CD14-positive monocyte (primary cell): ENCODE measurements around the gene SSPN. TPM values are rescaled to one million over a fixed set of nuclear protein-coding genes. Genes with fewer than 3 reads are reported as not detected.

Source experiments
- DNase-seq, 3 donors: peaks; one replicate each; pipeline ENCODE4 v3.0.0-alpha.2; 2011 to 2022
- H2AFZ ChIP-seq: 2 replicates; pipeline ENCODE4 v1.6.0; 2012; ENCODE audit warnings: mild to moderate bottlenecking, low read depth, low read length, inconsistent platforms; ENCODE audit not compliant: insufficient read depth, poor library complexity, severe bottlenecking
- H3K27ac ChIP-seq, 2 donors: 1 replicate in 1 of 2; 2 replicates in 1 of 2; pipeline ENCODE4 v1.5.1; 2012 to 2013; ENCODE audit warnings: low read length in 2 of 2, control low read depth in 1 of 2, inconsistent platforms in 1 of 2, low read depth in 1 of 2, mild to moderate bottlenecking in 1 of 2
- H3K27me3 ChIP-seq, 2 donors: one replicate each; pipeline versions ENCODE4 v1.6.0 to v1.6.1; 2011 to 2013; ENCODE audit warnings: low read length in 2 of 2; ENCODE audit not compliant: control insufficient read depth in 2 of 2, insufficient read depth in 2 of 2
- H3K36me3 ChIP-seq, 2 donors: replicated peaks in 1 of 2; 1 replicate in 1 of 2; 2 replicates in 1 of 2; pipeline versions ENCODE4 v1.5.1 to v1.6.1; 2012 to 2013; ENCODE audit warnings: low read length in 2 of 2, control low read depth in 1 of 2, inconsistent platforms in 1 of 2, mild to moderate bottlenecking in 1 of 2; ENCODE audit not compliant: insufficient read depth in 2 of 2, control insufficient read depth in 1 of 2
- H3K4me1 ChIP-seq, 2 donors: 1 replicate in 1 of 2; 2 replicates in 1 of 2; pipeline versions ENCODE4 v1.5.1 to v1.6.1; 2012 to 2013; ENCODE audit warnings: low read length in 2 of 2, control low read depth in 1 of 2, inconsistent platforms in 1 of 2, mild to moderate bottlenecking in 1 of 2, moderate library complexity in 1 of 2; ENCODE audit not compliant: insufficient read depth in 2 of 2, control insufficient read depth in 1 of 2
- H3K4me2 ChIP-seq: replicated peaks from 2 replicates; pipeline ENCODE3; 2012; ENCODE audit warnings: low read length, moderate library complexity, mild to moderate bottlenecking; ENCODE audit not compliant: poor library complexity, severe bottlenecking; ENCODE audit errors: extremely low read depth
- H3K4me3 ChIP-seq, 3 experiments: fragments of 200-600 bp in 1 of 3; sonication (generic) in 1 of 3; replicated peaks in 1 of 3; 1 replicate in 2 of 3; 2 replicates in 1 of 3; pipeline ENCODE4 v1.5.1; 2011 to 2013; ENCODE audit warnings: low read length in 3 of 3, mild to moderate bottlenecking in 3 of 3, control low read depth in 2 of 3, low read depth in 2 of 3, inconsistent platforms in 1 of 3, moderate library complexity in 1 of 3
- H3K79me2 ChIP-seq: 2 replicates; pipeline ENCODE4 v1.6.0; 2012; ENCODE audit warnings: mild to moderate bottlenecking, control low read depth, inconsistent platforms, low read length, moderate library complexity; ENCODE audit not compliant: insufficient read depth
- H3K9ac ChIP-seq: 2 replicates; pipeline ENCODE4 v1.6.0; 2017; ENCODE audit warnings: low read length, mild to moderate bottlenecking; ENCODE audit not compliant: insufficient read depth, poor library complexity, severe bottlenecking
- H3K9me3 ChIP-seq, 2 donors: replicated peaks in 1 of 2; 1 replicate in 1 of 2; 2 replicates in 1 of 2; pipeline versions ENCODE4 v1.5.1 to v1.6.1; 2012 to 2013; ENCODE audit warnings: low read length in 2 of 2, control low read depth in 1 of 2; ENCODE audit not compliant: control insufficient read depth in 1 of 2, insufficient read depth in 1 of 2
- H4K20me1 ChIP-seq: 2 replicates; pipeline ENCODE4 v1.6.0; 2012; ENCODE audit warnings: mild to moderate bottlenecking, low read length, control low read depth, moderate library complexity; ENCODE audit not compliant: insufficient read depth
- H3K27ac Mint-ChIP-seq, 7 donors: one replicate each; pipeline ENCODE4 v1.8.0; 2020; ENCODE audit warnings: mild to moderate bottlenecking in 7 of 7, mixed read lengths in 7 of 7, moderate library complexity in 6 of 7, inconsistent platforms in 2 of 7
- H3K27me3 Mint-ChIP-seq, 3 donors: one replicate each; pipeline ENCODE4 v1.8.0; 2021 to 2022; ENCODE audit warnings: low read depth in 3 of 3, mild to moderate bottlenecking in 3 of 3, mixed read lengths in 3 of 3, moderate library complexity in 3 of 3, inconsistent platforms in 1 of 3
- H3K36me3 Mint-ChIP-seq, 2 donors: one replicate each; pipeline ENCODE4 v1.8.0; 2020; ENCODE audit warnings: mixed read lengths in 2 of 2, inconsistent platforms in 1 of 2, mild to moderate bottlenecking in 1 of 2
- H3K4me1 Mint-ChIP-seq: one replicate; pipeline ENCODE4 v1.8.0; 2020; ENCODE audit warnings: mild to moderate bottlenecking, mixed read lengths
- H3K4me3 Mint-ChIP-seq, 2 donors: one replicate each; pipeline ENCODE4 v1.8.0; 2020; ENCODE audit warnings: mild to moderate bottlenecking in 2 of 2, mixed read lengths in 2 of 2, moderate library complexity in 1 of 2
- H3K9me3 Mint-ChIP-seq, 7 donors: one replicate each; pipeline ENCODE4 v1.8.0; 2020 to 2022; ENCODE audit warnings: mixed read lengths in 7 of 7, mild to moderate bottlenecking in 6 of 7, moderate library complexity in 6 of 7, inconsistent platforms in 2 of 7
- CTCF ChIP-seq: fragments of 200-600 bp; IDR thresholded peaks from one replicate; pipeline ENCODE4 v1.8.0; 2022; ENCODE audit warnings: antibody characterized with exemption, mild to moderate bottlenecking
- WGBS: methylation state at CpG from one replicate; pipeline ENCODE4 v1.1.5; 2013; ENCODE audit warnings: missing lambda C conversion rate; ENCODE audit not compliant: insufficient coverage; 5-methylcytosine and 5-hydroxymethylcytosine counted together
- intact Hi-C, 2 donors: fragments of 100-400 bp; cut with micrococcal nuclease; formaldehyde crosslinking; loops; one replicate each; pipeline versions ENCODE4 v1.15.0 to v1.15.1; 2023
- polyA plus RNA-seq, 3 donors: library from polyadenylated mRNA; depleted of rRNA in 1 of 3; unstranded in 2 of 3; stranded (reverse) in 1 of 3; fragments of 300-500 nt in 2 of 3; fragments of >200 nt in 1 of 3; fragmentation: Illumina TruSeq in 2 of 3; gene quantifications; 1 replicate in 2 of 3; 2 replicates in 1 of 3; pipeline ENCODE4 v1.2.3, GENCODE V29; 2012 to 2021

SSPN gene
- polyA plus RNA-seq, 3 donors, result 0.15 TPM; not detected in 2

- intact Hi-C loops, result no loop called here
- Histone ChIP-seq H3K36me3 (no peaks in the 10 kb centered on the region), H4K20me1 (no peaks in the 10 kb centered on the region), H3K4me2 (no peak overlapping the region), H3K4me3 (no peak overlapping the region), H3K4me1 (peaks cover 20 to 21% of the 10 kb centered on the region in 2 donors), H3K27ac (no peak overlapping the region), H2AFZ (no peak overlapping the region), H3K9me3 (no peaks in the 10 kb centered on the region), H3K27me3 (no peaks in the 10 kb centered on the region), H3K9ac (no peak overlapping the region), H3K79me2 (no peaks in the 10 kb centered on the region)
- H3K9me3 Mint-ChIP-seq, result no peaks in the 10 kb centered on the region
- no peak for DNase-seq
- no peak overlapping the region for H3K4me3 Mint-ChIP-seq
- TF ChIP-seq CTCF, result no peak
- WGBS, result no CpG with 5 or more reads among the region's 4 CpGs
- no peak overlapping the region for H3K27ac Mint-ChIP-seq
- H3K4me1 Mint-ChIP-seq, result peaks cover 27% of the 10 kb centered on the region
- peaks cover 0 to 2% (median 1%) of the 10 kb centered on the region in 3 donors for H3K27me3 Mint-ChIP-seq
- no peaks in the 10 kb centered on the region for H3K36me3 Mint-ChIP-seq
Observed at GRCh38 chr12:26295001-26295400, 99.6 kb downstream of the SSPN start.

GRCh38 chr12:26297396-26298070, 102.2 kb downstream of the SSPN start:
- H3K4me3 Mint-ChIP-seq, result peak overlapping the region in 1 of 2 donors; percentile 2
- Histone ChIP-seq H3K9ac (no peak overlapping the region), H3K79me2 (no peaks in the 10 kb centered on the region), H3K4me1 (peaks cover 20 to 21% of the 10 kb centered on the region in 2 donors), H3K27me3 (no peaks in the 10 kb centered on the region), H4K20me1 (no peaks in the 10 kb centered on the region), H2AFZ (no peak overlapping the region), H3K4me3 (no peak overlapping the region), H3K36me3 (no peaks in the 10 kb centered on the region), H3K4me2 (no peak overlapping the region), H3K27ac (no peak overlapping the region), H3K9me3 (no peaks in the 10 kb centered on the region)
- H3K36me3 Mint-ChIP-seq, result no peaks in the 10 kb centered on the region
- no peaks in the 10 kb centered on the region for H3K9me3 Mint-ChIP-seq
- peaks cover 0 to 2% (median 0%) of the 10 kb centered on the region in 3 donors for H3K27me3 Mint-ChIP-seq
- intact Hi-C loops, result loop anchor here in 1 of 2 donors (2.0 kb wide), 1 partner anchor 23 kb away; no protein-coding TSS in a partner anchor
- no peak for TF ChIP-seq CTCF
- H3K27ac Mint-ChIP-seq, result peak overlapping the region in 1 of 7 donors; percentile 68
- 100% methylated on average over 4 of the region's 8 CpGs for WGBS
- peak in 2 of 3 donors; percentile 15 to 40 for DNase-seq
- peaks cover 25% of the 10 kb centered on the region for H3K4me1 Mint-ChIP-seq
